Heart left ventricle (tissue), 13 donors: ENCODE data around the gene TRH.

Experiments used
- CTCF ChIP-seq, 12 donors: fragments of 200-600 bp; sonication (generic) in 4 of 12; IDR thresholded peaks; one replicate each; pipeline versions ENCODE4 v1.5.0 to v1.8.0; 2018 to 2022; ENCODE audit warnings: antibody characterized with exemption in 12 of 12, mild to moderate bottlenecking in 5 of 12
- POLR2A ChIP-seq, 2 donors: fragments of 450-650 bp; IDR thresholded peaks; one replicate each; pipeline ENCODE4 v1.6.1; 2017; ENCODE audit warnings: antibody characterized with exemption in 2 of 2, mild to moderate bottlenecking in 2 of 2, moderate library complexity in 2 of 2
- donor health status: ischemic (EF 13 %, LVEDD 7.1; RV severe dilation, severe dysfunction).
- donor health status: DM: no; HTN: yes; CAD: no.
- donor health status: DM: no; HTN: no; CAD: no.
- donor health status: ischemic (EF 25% LVEDD 6.9; RV normal size, moderate dysfunction).
- donor health status: ischemic (EF 25% LVEDD 5.7; RV mildly dilated, moderate dysfunction).
- donor health status: ischemic (EF 35%, LVEDD 5.7; RV mildly dilated, moderate dysfunction).
- donor health status: nonischemic (EF 11% LVEDD 7.7; RV severe dilation, severe dysfunction).
- donor health status: DM: yes; HTN: yes; CAD: no.
- donor health status: PGD.
- donor health status: ischemic (EF 29% LVEDD 5.4; RV normal size, mild dysfunction).
- donor health status: nonischemic (EF 23%, LVEDD 6.1; RV moderate dilation, normal function).

GRCh38 chr3:129967761-129968160 lies 6.8 kb upstream of the TRH start:
- no peak for TF ChIP-seq CTCF (IDR thresholded peaks at IDR 0.05)
- no peak for TF ChIP-seq POLR2A (IDR thresholded peaks at IDR 0.05)
